ENCODE data around the gene CCT5.

Gene CCT5

GRCh38 chr5:10304932-10305331 is 54.9 kb downstream of the CCT5 start:
- Histone ChIP-seq H3K9me2 (replicated peaks; ENCODE audit: low read depth, low read length) (no peaks in the 10 kb centered on the region), H3K4me1 (ENCODE audit: insufficient read depth, low read length, poor library complexity, severe bottlenecking) (no peaks in the 10 kb centered on the region), H3K9ac (ENCODE audit: low read depth, low read length, poor library complexity, severe bottlenecking) (no peak overlapping the region), H3K36me3 (ENCODE audit: insufficient read depth, low read length) (no peaks in the 10 kb centered on the region), H2AFZ (ENCODE audit: low read length) (no peak overlapping the region), H3K27me3 (ENCODE audit: insufficient read depth, low read length, poor library complexity, severe bottlenecking) (no peaks in the 10 kb centered on the region), H3K79me2 (ENCODE audit: insufficient read depth, low read length) (no peaks in the 10 kb centered on the region), H3K4me3 (ENCODE audit: low read length, poor library complexity, severe bottlenecking) (no peak overlapping the region), H4K20me1 (ENCODE audit: insufficient read depth, low read length, poor library complexity, severe bottlenecking) (no peaks in the 10 kb centered on the region), H3F3A (ENCODE audit: low read depth) (no peaks in the 10 kb centered on the region), H3K9me3 (ENCODE audit: insufficient read depth, low read depth, low read length) (no peaks in the 10 kb centered on the region), H3K4me2 (ENCODE audit: low read depth, low read length, poor library complexity, severe bottlenecking) (no peak overlapping the region)
- TF ChIP-seq, protein P1, sequence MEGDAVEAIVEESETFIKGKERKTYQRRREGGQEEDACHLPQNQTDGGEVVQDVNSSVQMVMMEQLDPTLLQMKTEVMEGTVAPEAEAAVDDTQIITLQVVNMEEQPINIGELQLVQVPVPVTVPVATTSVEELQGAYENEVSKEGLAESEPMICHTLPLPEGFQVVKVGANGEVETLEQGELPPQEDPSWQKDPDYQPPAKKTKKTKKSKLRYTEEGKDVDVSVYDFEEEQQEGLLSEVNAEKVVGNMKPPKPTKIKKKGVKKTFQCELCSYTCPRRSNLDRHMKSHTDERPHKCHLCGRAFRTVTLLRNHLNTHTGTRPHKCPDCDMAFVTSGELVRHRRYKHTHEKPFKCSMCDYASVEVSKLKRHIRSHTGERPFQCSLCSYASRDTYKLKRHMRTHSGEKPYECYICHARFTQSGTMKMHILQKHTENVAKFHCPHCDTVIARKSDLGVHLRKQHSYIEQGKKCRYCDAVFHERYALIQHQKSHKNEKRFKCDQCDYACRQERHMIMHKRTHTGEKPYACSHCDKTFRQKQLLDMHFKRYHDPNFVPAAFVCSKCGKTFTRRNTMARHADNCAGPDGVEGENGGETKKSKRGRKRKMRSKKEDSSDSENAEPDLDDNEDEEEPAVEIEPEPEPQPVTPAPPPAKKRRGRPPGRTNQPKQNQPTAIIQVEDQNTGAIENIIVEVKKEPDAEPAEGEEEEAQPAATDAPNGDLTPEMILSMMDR (conservative IDR thresholded peaks at IDR 0.05; ENCODE audit: low read length) = no peak
- TF ChIP-seq EZH2phosphoT487 (IDR thresholded peaks at IDR 0.05; ENCODE audit: borderline replicate concordance) = no peak

GRCh38 chr5:10306114-10306513 is 56.0 kb downstream of the CCT5 start:
- no peak overlapping the region for H3K4me3 ChIP-seq (ENCODE audit: low read length, poor library complexity, severe bottlenecking)
- no peak overlapping the region for H3K9ac ChIP-seq (ENCODE audit: low read depth, low read length, poor library complexity, severe bottlenecking)
- H3K9me2 ChIP-seq (replicated peaks; ENCODE audit: low read depth, low read length) = no peaks in the 10 kb centered on the region
- H2AFZ ChIP-seq (ENCODE audit: low read length) = no peak overlapping the region
- H3K27me3 ChIP-seq (ENCODE audit: insufficient read depth, low read length, poor library complexity, severe bottlenecking) = no peaks in the 10 kb centered on the region
- no peaks in the 10 kb centered on the region for H3F3A ChIP-seq (ENCODE audit: low read depth)
- H3K9me3 ChIP-seq (ENCODE audit: insufficient read depth, low read depth, low read length) = no peaks in the 10 kb centered on the region
- no peaks in the 10 kb centered on the region for H3K79me2 ChIP-seq (ENCODE audit: insufficient read depth, low read length)
- H3K4me2 ChIP-seq (ENCODE audit: low read depth, low read length, poor library complexity, severe bottlenecking) = no peak overlapping the region
- no peaks in the 10 kb centered on the region for H3K36me3 ChIP-seq (ENCODE audit: insufficient read depth, low read length)
- TF ChIP-seq EZH2phosphoT487 (IDR thresholded peaks at IDR 0.05; ENCODE audit: borderline replicate concordance) = no peak
- TF ChIP-seq, protein P1 (conservative IDR thresholded peaks at IDR 0.05; ENCODE audit: low read length) = no peak
- no peaks in the 10 kb centered on the region for H4K20me1 ChIP-seq (ENCODE audit: insufficient read depth, low read length, poor library complexity, severe bottlenecking)
- no peaks in the 10 kb centered on the region for H3K4me1 ChIP-seq (ENCODE audit: insufficient read depth, low read length, poor library complexity, severe bottlenecking)

DNA sequence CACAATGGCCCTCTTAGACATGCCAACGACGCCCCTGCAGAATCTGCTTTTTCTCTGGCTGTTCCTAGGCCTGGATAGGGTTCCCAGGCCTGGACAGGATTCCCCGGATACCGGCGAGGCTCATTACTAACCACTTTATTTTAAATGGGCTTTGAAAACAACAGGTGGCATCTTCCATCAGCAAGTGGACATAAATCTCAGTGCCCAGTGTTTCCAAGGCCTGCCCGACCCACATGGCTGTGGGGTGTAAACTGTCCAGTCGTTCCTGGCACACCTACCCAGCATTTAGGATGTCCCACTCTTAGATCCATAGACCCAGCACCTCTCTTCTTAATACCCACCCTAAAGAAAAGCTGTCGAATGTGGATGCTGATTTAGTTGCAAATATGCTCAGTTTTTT is 56.7 kb downstream of the CCT5 start:
- no peaks in the 10 kb centered on the region for H3K27me3 ChIP-seq (ENCODE audit: insufficient read depth, low read length, poor library complexity, severe bottlenecking)
- H3K4me2 ChIP-seq (ENCODE audit: low read depth, low read length, poor library complexity, severe bottlenecking) = peak overlapping the region; percentile 69
- H2AFZ ChIP-seq (ENCODE audit: low read length) = no peak overlapping the region
- H3F3A ChIP-seq (ENCODE audit: low read depth) = no peaks in the 10 kb centered on the region
- no peaks in the 10 kb centered on the region for H4K20me1 ChIP-seq (ENCODE audit: insufficient read depth, low read length, poor library complexity, severe bottlenecking)
- no peaks in the 10 kb centered on the region for H3K4me1 ChIP-seq (ENCODE audit: insufficient read depth, low read length, poor library complexity, severe bottlenecking)
- no peaks in the 10 kb centered on the region for H3K36me3 ChIP-seq (ENCODE audit: insufficient read depth, low read length)
- TF ChIP-seq, protein P1 (conservative IDR thresholded peaks at IDR 0.05; ENCODE audit: low read length) = no peak
- H3K9ac ChIP-seq (ENCODE audit: low read depth, low read length, poor library complexity, severe bottlenecking) = peak overlapping the region; percentile 68
- peak overlapping the region; percentile 73 for H3K4me3 ChIP-seq (ENCODE audit: low read length, poor library complexity, severe bottlenecking)
- no peaks in the 10 kb centered on the region for H3K79me2 ChIP-seq (ENCODE audit: insufficient read depth, low read length)
- no peaks in the 10 kb centered on the region for H3K9me3 ChIP-seq (ENCODE audit: insufficient read depth, low read depth, low read length)
- no peaks in the 10 kb centered on the region for H3K9me2 ChIP-seq (replicated peaks; ENCODE audit: low read depth, low read length)
